Measurements from ENCODE around the gene STX2.
"Not testable (repeated sequence)": the region's sequence is repeated elsewhere in the genome, so short reads cannot be mapped to it uniquely, and the experiment has no call there.

STX2 gene

GRCh38 chr12:130838951-130839769 lies at the start of gene STX2:
Gene STX2 (minus strand): TSS chr12:130839250. CDS start chr12:130839099, 151 bp downstream.
- in situ Hi-C loops (cut with HindIII; ENCODE audit: low pct_unique_long_range_greater_than_20kb, low sequenced_read_pairs), result no loop called here
- peak; percentile 78 to 92 for DNase-seq (ENCODE audit: low read depth in 1 of 2, low spot score in 1 of 2)
- no peak for TF ChIP-seq JUND (IDR thresholded peaks at IDR 0.05; ENCODE audit: low read depth)

- in situ Hi-C loops (cut with HindIII; ENCODE audit: low pct_unique_long_range_greater_than_20kb, low sequenced_read_pairs); DNase-seq (ENCODE audit: low read depth in 1 of 2, low spot score in 1 of 2): not testable (repeated sequence)
These were observed 48.1 kb upstream of the STX2 start for GRCh38 chr12:130887190-130887589.

- TF ChIP-seq JUND (IDR thresholded peaks at IDR 0.05; ENCODE audit: low read depth), result no peak
These were observed 42.5 kb upstream of the STX2 start for GRCh38 chr12:130881548-130881947.

GRCh38 chr12:130881046-130881445 lies 42.0 kb upstream of the STX2 start:
- no peak for DNase-seq (ENCODE audit: low read depth in 1 of 2, low spot score in 1 of 2)
- no peak for TF ChIP-seq JUND (IDR thresholded peaks at IDR 0.05; ENCODE audit: low read depth)
- in situ Hi-C loops (cut with HindIII; ENCODE audit: low pct_unique_long_range_greater_than_20kb, low sequenced_read_pairs), result no loop called here

More at GRCh38 chr12:130881548-130881947, 42.5 kb upstream of the STX2 start:
- in situ Hi-C loops (cut with HindIII; ENCODE audit: low pct_unique_long_range_greater_than_20kb, low sequenced_read_pairs), result no loop called here
- no peak for DNase-seq (ENCODE audit: low read depth in 1 of 2, low spot score in 1 of 2)

- in situ Hi-C loops (cut with HindIII; ENCODE audit: low pct_unique_long_range_greater_than_20kb, low sequenced_read_pairs), result no loop called here
- TF ChIP-seq JUND (IDR thresholded peaks at IDR 0.05; ENCODE audit: low read depth), result no peak
- no peak for DNase-seq (ENCODE audit: low read depth in 1 of 2, low spot score in 1 of 2)
These were observed 41.4 kb upstream of the STX2 start for GRCh38 chr12:130880411-130880885.

- no peak for DNase-seq (ENCODE audit: low read depth in 1 of 2, low spot score in 1 of 2)
- no peak for TF ChIP-seq JUND (IDR thresholded peaks at IDR 0.05; ENCODE audit: low read depth)
- in situ Hi-C loops (cut with HindIII; ENCODE audit: low pct_unique_long_range_greater_than_20kb, low sequenced_read_pairs), result no loop called here
These were observed 40.8 kb upstream of the STX2 start for GRCh38 chr12:130879781-130880389.

- DNase-seq (ENCODE audit: low read depth in 1 of 2, low spot score in 1 of 2), result no peak
- in situ Hi-C loops (cut with HindIII; ENCODE audit: low pct_unique_long_range_greater_than_20kb, low sequenced_read_pairs), result no loop called here
- no peak for TF ChIP-seq JUND (IDR thresholded peaks at IDR 0.05; ENCODE audit: low read depth)
These were observed 40.2 kb upstream of the STX2 start for GRCh38 chr12:130879212-130879686.

GRCh38 chr12:130878193-130879185 lies 39.4 kb upstream of the STX2 start:
- in situ Hi-C loops (cut with HindIII; ENCODE audit: low pct_unique_long_range_greater_than_20kb, low sequenced_read_pairs), result no loop called here
- DNase-seq (ENCODE audit: low read depth in 1 of 2, low spot score in 1 of 2), result no peak
- no peak for TF ChIP-seq JUND (IDR thresholded peaks at IDR 0.05; ENCODE audit: low read depth)

GRCh38 chr12:130877333-130877732 lies 38.3 kb upstream of the STX2 start:
- in situ Hi-C loops (cut with HindIII; ENCODE audit: low pct_unique_long_range_greater_than_20kb, low sequenced_read_pairs), result no loop called here

GRCh38 chr12:130876758-130877157 lies 37.7 kb upstream of the STX2 start:
- no peak for TF ChIP-seq JUND (IDR thresholded peaks at IDR 0.05; ENCODE audit: low read depth)
- DNase-seq (ENCODE audit: low read depth in 1 of 2, low spot score in 1 of 2), result no peak
- in situ Hi-C loops (cut with HindIII; ENCODE audit: low pct_unique_long_range_greater_than_20kb, low sequenced_read_pairs), result no loop called here

More at GRCh38 chr12:130877333-130877732, 38.3 kb upstream of the STX2 start:
- no peak for DNase-seq (ENCODE audit: low read depth in 1 of 2, low spot score in 1 of 2)
- no peak for TF ChIP-seq JUND (IDR thresholded peaks at IDR 0.05; ENCODE audit: low read depth)

- in situ Hi-C loops (cut with HindIII; ENCODE audit: low pct_unique_long_range_greater_than_20kb, low sequenced_read_pairs), result no loop called here
- no peak for TF ChIP-seq JUND (IDR thresholded peaks at IDR 0.05; ENCODE audit: low read depth)
- no peak for DNase-seq (ENCODE audit: low read depth in 1 of 2, low spot score in 1 of 2)
These were observed 37.2 kb upstream of the STX2 start for GRCh38 chr12:130876297-130876696.

GRCh38 chr12:130875708-130876107 lies 36.7 kb upstream of the STX2 start:
- in situ Hi-C loops (cut with HindIII; ENCODE audit: low pct_unique_long_range_greater_than_20kb, low sequenced_read_pairs); DNase-seq (ENCODE audit: low read depth in 1 of 2, low spot score in 1 of 2): not testable (repeated sequence)
